GM19035 (cell line): Measurements from ENCODE around the gene SPACDR.

Source experiments
- ATAC-seq: cut with Tn5 transposase; IDR thresholded peaks from one replicate; pipeline ENCODE4 v1.9.1; 2021; ENCODE audit not compliant: unreplicated experiment

Gene SPACDR

GRCh38 chr7:100437150-100438100 lies 26.6 kb downstream of the SPACDR start:
- no peak for ATAC-seq

GRCh38 chr7:100435401-100436304 lies 28.4 kb downstream of the SPACDR start:
- ATAC-seq = peak; percentile 31

- no peak for ATAC-seq
Observed at GRCh38 chr7:100434297-100435144, 29.5 kb downstream of the SPACDR start.

- no peak for ATAC-seq
Observed at GRCh38 chr7:100433592-100434296, 30.3 kb downstream of the SPACDR start.

GRCh38 chr7:100433276-100433591 lies 30.8 kb downstream of the SPACDR start:
- ATAC-seq = no peak

- ATAC-seq = no peak
Observed at GRCh38 chr7:100432621-100433275, 31.3 kb downstream of the SPACDR start.

GRCh38 chr7:100432053-100432452 lies 32.0 kb downstream of the SPACDR start:
- ATAC-seq = no peak

- ATAC-seq = no peak
Observed at GRCh38 chr7:100431286-100431735, 32.7 kb downstream of the SPACDR start.

GRCh38 chr7:100430493-100431285 lies 33.4 kb downstream of the SPACDR start:
- no peak for ATAC-seq

GRCh38 chr7:100429637-100430492 lies 34.2 kb downstream of the SPACDR start, which contains the start of gene MEPCE:
TSS of gene MEPCE (plus strand) at chr7:100429831. CDS start at chr7:100430019, 188 bp downstream.
- ATAC-seq = peak; percentile 39

- ATAC-seq = peak; percentile 43
Observed at GRCh38 chr7:100428967-100429636, 35.0 kb downstream of the SPACDR start.

GRCh38 chr7:100428199-100428966 lies 35.7 kb downstream of the SPACDR start, which contains the start of gene ZCWPW1:
TSS of gene ZCWPW1 (minus strand) at chr7:100428703. CDS start at chr7:100420649, 8,054 bp downstream.
- ATAC-seq = peak; percentile 42

GRCh38 chr7:100427762-100428198 lies 36.3 kb downstream of the SPACDR start:
- no peak for ATAC-seq

GRCh38 chr7:100426516-100426915 lies 37.5 kb downstream of the SPACDR start:
- no peak for ATAC-seq

- ATAC-seq = no peak
Observed at GRCh38 chr7:100425347-100425746, 38.7 kb downstream of the SPACDR start.

GRCh38 chr7:100423315-100423714 lies 40.7 kb downstream of the SPACDR start:
- ATAC-seq = no peak
